Measurements from ENCODE around the gene LAPTM5. TPM values are rescaled to one million over a fixed set of nuclear protein-coding genes. Genes with fewer than 3 reads are reported as not detected.

LAPTM5 gene
- total RNA-seq, 1 donor from 2014 or later = 0.77 TPM

DNA sequence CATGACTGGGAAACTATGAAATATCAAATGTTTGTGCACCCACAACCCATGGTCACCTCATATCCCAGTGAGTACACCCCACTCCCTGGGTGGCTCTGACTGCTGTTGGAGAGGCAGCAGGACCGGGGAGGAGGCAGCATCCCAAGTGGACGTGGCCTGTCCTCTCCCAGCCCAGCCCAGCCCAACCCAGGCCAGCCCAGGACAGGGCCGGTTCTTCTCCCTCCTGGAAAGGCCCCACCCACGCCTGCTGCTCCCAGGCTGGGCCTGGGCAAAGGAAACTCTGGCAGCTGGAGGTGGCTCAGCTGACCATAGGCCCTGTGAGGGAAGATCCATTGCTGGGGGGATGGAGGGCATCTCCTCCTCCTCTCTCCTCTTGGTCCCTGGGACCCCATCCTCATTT is 53.3 kb downstream of the LAPTM5 start:
- Histone ChIP-seq H3K27me3 (ENCODE audit: insufficient read depth, low read length) (peaks cover 4% of the 10 kb centered on the region), H3K36me3 (ENCODE audit: insufficient read depth, low read length) (no peaks in the 10 kb centered on the region), H3K27ac (ENCODE audit: low read depth, low read length) (no peak overlapping the region), H3K9ac (ENCODE audit: low read length) (no peak overlapping the region), H3K79me2 (ENCODE audit: insufficient read depth, low read length) (no peaks in the 10 kb centered on the region), H3K4me2 (ENCODE audit: low read length) (no peak overlapping the region), H3K4me3 (ENCODE audit: insufficient read depth, low read depth, low read length) (no peak overlapping the region), H3K4me1 (ENCODE audit: insufficient read depth, low read length) (peaks cover 10% of the 10 kb centered on the region), H4K20me1 (ENCODE audit: insufficient read depth, low read length) (no peaks in the 10 kb centered on the region), H2AFZ (ENCODE audit: low read depth, low read length) (no peak overlapping the region), H3K9me3 (ENCODE audit: insufficient read depth, low read depth, low read length) (no peaks in the 10 kb centered on the region)
- FAIRE-seq (no peak), DNase-seq (ENCODE audit: low read depth) (no peak)
- H3K27me3 Mint-ChIP-seq (ENCODE audit: low read depth, unreplicated experiment) = peaks cover 15% of the 10 kb centered on the region
- H3K9me3 Mint-ChIP-seq (ENCODE audit: unreplicated experiment) = no peaks in the 10 kb centered on the region
- H3K36me3 Mint-ChIP-seq (ENCODE audit: low read depth, unreplicated experiment) = no peaks in the 10 kb centered on the region
- no peak overlapping the region for H3K27ac Mint-ChIP-seq (ENCODE audit: unreplicated experiment)
- no peak overlapping the region for H3K4me3 Mint-ChIP-seq (ENCODE audit: unreplicated experiment)
- TF ChIP-seq EZH2 (IDR thresholded peaks at IDR 0.05; ENCODE audit: insufficient read depth, low read length) (no peak), CTCF (IDR thresholded peaks at IDR 0.05; ENCODE audit: insufficient read depth, low read depth, low read length) (no peak)
- H3K4me1 Mint-ChIP-seq (ENCODE audit: low read depth, unreplicated experiment) = no peaks in the 10 kb centered on the region

- H3K4me2 ChIP-seq (ENCODE audit: low read length) = no peak overlapping the region
- H3K36me3 ChIP-seq (ENCODE audit: insufficient read depth, low read length) = no peaks in the 10 kb centered on the region
- no peak overlapping the region for H2AFZ ChIP-seq (ENCODE audit: low read depth, low read length)
- TF ChIP-seq EZH2 (IDR thresholded peaks at IDR 0.05; ENCODE audit: insufficient read depth, low read length) = no peak
- no peak for TF ChIP-seq CTCF (IDR thresholded peaks at IDR 0.05; ENCODE audit: insufficient read depth, low read depth, low read length)
- Mint-ChIP-seq H3K9me3 (ENCODE audit: unreplicated experiment) (no peaks in the 10 kb centered on the region), H3K36me3 (ENCODE audit: low read depth, unreplicated experiment) (no peaks in the 10 kb centered on the region), H3K4me3 (ENCODE audit: unreplicated experiment) (no peak overlapping the region), H3K4me1 (ENCODE audit: low read depth, unreplicated experiment) (peaks cover 5% of the 10 kb centered on the region), H3K27ac (ENCODE audit: unreplicated experiment) (no peak overlapping the region), H3K27me3 (ENCODE audit: low read depth, unreplicated experiment) (peaks cover 13% of the 10 kb centered on the region)
- H3K27me3 ChIP-seq (ENCODE audit: insufficient read depth, low read length) = peaks cover 4% of the 10 kb centered on the region
- H3K4me3 ChIP-seq (ENCODE audit: insufficient read depth, low read depth, low read length) = no peak overlapping the region
- H3K9me3 ChIP-seq (ENCODE audit: insufficient read depth, low read depth, low read length) = no peaks in the 10 kb centered on the region
- no peak overlapping the region for H3K27ac ChIP-seq (ENCODE audit: low read depth, low read length)
- no peak overlapping the region for H3K9ac ChIP-seq (ENCODE audit: low read length)
- no peaks in the 10 kb centered on the region for H3K79me2 ChIP-seq (ENCODE audit: insufficient read depth, low read length)
- no peaks in the 10 kb centered on the region for H4K20me1 ChIP-seq (ENCODE audit: insufficient read depth, low read length)
- FAIRE-seq = no peak
- no peak for DNase-seq (ENCODE audit: low read depth)
- peaks cover 18% of the 10 kb centered on the region for H3K4me1 ChIP-seq (ENCODE audit: insufficient read depth, low read length)
These were observed 54.8 kb downstream of the LAPTM5 start for GRCh38 chr1:30702823-30703222.

GRCh38 chr1:30701258-30701633 is 56.3 kb downstream of the LAPTM5 start:
- H3K4me1 ChIP-seq (ENCODE audit: insufficient read depth, low read length) = peaks cover 19% of the 10 kb centered on the region
- H3K4me3 Mint-ChIP-seq (ENCODE audit: unreplicated experiment) = no peak overlapping the region
- H3K27ac Mint-ChIP-seq (ENCODE audit: unreplicated experiment) = no peak overlapping the region
- no peak overlapping the region for H3K27ac ChIP-seq (ENCODE audit: low read depth, low read length)
- no peak for FAIRE-seq
- H3K36me3 ChIP-seq (ENCODE audit: insufficient read depth, low read length) = no peaks in the 10 kb centered on the region
- peaks cover 5% of the 10 kb centered on the region for H3K4me1 Mint-ChIP-seq (ENCODE audit: low read depth, unreplicated experiment)
- H2AFZ ChIP-seq (ENCODE audit: low read depth, low read length) = peak overlapping the region; percentile 35
- peaks cover 5% of the 10 kb centered on the region for H3K27me3 ChIP-seq (ENCODE audit: insufficient read depth, low read length)
- H3K36me3 Mint-ChIP-seq (ENCODE audit: low read depth, unreplicated experiment) = no peaks in the 10 kb centered on the region
- TF ChIP-seq CTCF (IDR thresholded peaks at IDR 0.05; ENCODE audit: insufficient read depth, low read depth, low read length) = no peak
- no peak for TF ChIP-seq EZH2 (IDR thresholded peaks at IDR 0.05; ENCODE audit: insufficient read depth, low read length)
- H3K9ac ChIP-seq (ENCODE audit: low read length) = no peak overlapping the region
- H3K4me3 ChIP-seq (ENCODE audit: insufficient read depth, low read depth, low read length) = no peak overlapping the region
- DNase-seq (ENCODE audit: low read depth) = no peak
- peak overlapping the region; percentile 8 for H3K4me2 ChIP-seq (ENCODE audit: low read length)
- H3K9me3 ChIP-seq (ENCODE audit: insufficient read depth, low read depth, low read length) = no peaks in the 10 kb centered on the region
- no peaks in the 10 kb centered on the region for H4K20me1 ChIP-seq (ENCODE audit: insufficient read depth, low read length)
- H3K79me2 ChIP-seq (ENCODE audit: insufficient read depth, low read length) = no peaks in the 10 kb centered on the region
- H3K27me3 Mint-ChIP-seq (ENCODE audit: low read depth, unreplicated experiment) = peaks cover 12% of the 10 kb centered on the region
- H3K9me3 Mint-ChIP-seq (ENCODE audit: unreplicated experiment) = no peaks in the 10 kb centered on the region
